LoVo (cell line): ENCODE results near the gene PPP3CA.
A peak's percentile ranks its signal among the peaks of the same experiment; 100 is the strongest.

Source experiments
- DNase-seq: peaks from one replicate; pipeline ENCODE4 v3.0.0-alpha.2; 2016; ENCODE audit warnings: low spot score

PPP3CA gene

DNA sequence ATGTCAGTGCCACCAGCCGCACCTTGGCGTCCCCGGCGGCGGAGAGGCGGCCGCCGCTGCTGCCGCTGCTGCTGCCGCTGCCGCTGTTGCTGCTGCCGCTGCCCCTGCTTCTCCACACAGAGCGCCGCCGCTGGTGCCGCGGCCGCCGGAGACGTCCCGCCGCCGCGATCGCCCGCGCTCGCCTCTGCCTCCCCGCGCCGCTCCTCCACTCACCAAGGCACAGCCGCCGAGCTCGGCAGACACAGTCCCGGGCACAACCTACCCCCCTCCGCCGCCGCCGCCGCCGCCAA, at the start of gene PPP3CA:
TSS of gene PPP3CA (minus strand) at position 260 of the 290 bp plus-strand sequence.
- DNase-seq: no peak

DNA sequence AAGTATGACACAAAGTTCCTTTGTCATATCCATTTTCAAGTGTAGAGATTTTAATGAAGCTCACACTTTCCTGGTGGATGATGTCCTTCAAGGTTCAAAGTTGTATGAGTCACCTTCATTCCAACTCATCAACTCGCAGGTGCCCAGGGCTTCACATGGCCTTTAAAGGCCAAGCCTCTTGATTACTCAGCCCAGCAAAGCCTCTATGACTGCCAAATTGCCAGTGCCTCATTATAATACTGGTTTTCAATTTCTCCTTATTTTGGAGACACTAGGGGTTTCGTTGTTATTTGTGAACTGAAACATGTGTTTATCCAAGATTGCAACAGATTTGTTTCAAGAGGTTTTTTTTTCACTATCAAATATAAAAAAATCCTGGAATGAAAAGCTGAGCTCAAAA, 45.9 kb upstream of the PPP3CA start:
- DNase-seq: peak; percentile 70

DNA sequence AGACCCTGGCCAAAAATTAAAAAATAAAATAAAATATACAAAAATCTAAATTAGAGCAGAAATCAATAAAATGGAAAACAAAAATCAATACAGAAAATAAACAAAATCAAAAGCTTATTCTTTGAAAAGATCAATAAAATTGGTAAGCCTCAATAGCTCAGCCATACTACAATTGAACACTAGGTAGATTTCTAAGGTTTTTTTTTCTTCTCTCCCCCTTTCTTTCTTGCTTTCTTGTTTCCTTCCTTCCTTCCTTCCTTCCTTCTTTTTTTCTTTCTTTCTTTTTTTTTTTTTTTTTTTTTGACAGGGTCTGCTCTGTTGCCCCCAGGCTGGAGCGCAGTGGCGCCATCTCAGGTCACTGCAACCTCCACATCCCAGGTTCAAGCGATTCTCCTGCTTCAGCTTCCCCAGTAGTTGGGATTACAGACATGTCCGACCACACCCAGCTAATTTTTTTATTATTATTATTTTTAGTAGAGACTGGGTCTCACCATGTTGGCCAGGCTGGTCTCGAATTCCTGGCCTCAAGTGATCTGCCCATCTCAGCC, 23.4 kb upstream of the PPP3CA start:
- no peak for DNase-seq

DNA sequence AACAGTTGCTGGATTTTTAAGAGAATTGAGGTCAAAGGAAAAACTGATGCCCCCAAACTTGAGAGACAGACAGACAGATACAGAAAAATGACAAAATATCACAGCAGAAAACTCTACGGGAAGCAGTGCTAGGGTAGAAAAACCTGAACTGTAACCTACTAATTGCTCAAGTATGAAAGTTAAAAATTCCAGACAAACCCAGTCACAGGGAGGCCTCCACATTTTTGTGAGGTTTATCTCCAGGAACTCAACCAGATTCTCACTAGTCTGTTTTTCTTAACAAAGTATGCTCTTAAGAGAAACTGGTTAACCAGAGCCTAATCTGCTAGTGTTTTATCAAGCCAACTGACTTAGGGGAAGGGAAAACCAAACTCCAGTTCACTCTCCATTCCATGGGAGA, 19.9 kb upstream of the PPP3CA start:
- DNase-seq: no peak

DNA sequence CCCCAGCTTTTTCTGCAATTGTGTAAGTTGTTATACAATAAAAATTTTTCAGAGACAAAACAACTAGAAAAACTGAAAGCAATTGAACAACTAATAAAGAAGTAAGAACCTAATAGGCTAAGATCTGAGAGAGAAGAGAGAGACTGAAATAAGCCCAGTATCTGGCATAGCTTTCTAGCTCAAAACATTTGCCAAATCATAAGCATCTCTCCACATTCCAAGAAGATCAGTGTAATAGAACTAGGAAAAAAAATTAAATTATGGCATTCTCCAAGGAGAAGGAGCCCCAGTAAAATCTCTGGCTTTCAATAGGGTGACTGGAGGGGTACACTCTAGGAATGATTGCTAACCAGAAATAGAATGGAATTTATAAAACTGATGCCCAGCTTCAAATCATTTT, 19.0 kb upstream of the PPP3CA start:
- no peak for DNase-seq

DNA sequence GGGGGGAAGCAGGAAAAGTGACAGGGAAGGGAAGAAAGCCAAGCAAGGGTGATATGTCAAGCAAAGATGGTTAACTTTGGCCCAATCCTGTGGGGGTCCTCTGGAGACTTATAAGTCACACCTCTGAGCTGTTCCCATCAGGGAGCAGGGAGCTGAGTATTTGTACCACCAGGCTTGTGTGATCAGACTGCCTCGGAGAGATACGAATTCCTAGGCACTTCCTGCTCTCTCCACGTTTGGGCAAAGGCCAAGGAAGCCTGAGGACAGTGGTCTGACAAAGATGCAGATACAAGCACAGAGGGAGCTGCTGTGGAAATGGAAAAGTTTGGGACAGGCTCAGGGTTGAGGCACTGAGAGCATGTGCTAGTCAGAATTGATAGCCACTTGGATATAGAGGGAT, 10.4 kb upstream of the PPP3CA start:
- no peak for DNase-seq

DNA sequence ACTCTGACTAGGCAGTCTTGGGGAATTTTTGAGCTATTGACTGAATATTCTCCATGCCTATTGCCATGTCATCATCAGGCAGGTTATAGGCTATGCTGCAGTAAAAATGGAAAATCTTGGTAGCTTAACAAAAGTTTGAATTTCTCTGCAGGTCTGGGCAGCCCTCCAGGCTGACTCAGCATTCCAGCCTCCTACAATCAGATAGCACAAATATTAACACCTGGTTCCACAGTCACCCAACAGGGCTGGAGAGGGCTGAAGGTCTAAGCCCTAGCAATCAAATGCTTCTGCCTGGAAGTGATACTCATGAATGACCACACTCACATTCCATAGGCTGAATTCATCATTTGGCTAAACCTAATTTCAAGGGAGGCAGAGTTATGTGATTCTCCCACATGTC, 9.6 kb upstream of the PPP3CA start:
- DNase-seq: peak; percentile 64

DNA sequence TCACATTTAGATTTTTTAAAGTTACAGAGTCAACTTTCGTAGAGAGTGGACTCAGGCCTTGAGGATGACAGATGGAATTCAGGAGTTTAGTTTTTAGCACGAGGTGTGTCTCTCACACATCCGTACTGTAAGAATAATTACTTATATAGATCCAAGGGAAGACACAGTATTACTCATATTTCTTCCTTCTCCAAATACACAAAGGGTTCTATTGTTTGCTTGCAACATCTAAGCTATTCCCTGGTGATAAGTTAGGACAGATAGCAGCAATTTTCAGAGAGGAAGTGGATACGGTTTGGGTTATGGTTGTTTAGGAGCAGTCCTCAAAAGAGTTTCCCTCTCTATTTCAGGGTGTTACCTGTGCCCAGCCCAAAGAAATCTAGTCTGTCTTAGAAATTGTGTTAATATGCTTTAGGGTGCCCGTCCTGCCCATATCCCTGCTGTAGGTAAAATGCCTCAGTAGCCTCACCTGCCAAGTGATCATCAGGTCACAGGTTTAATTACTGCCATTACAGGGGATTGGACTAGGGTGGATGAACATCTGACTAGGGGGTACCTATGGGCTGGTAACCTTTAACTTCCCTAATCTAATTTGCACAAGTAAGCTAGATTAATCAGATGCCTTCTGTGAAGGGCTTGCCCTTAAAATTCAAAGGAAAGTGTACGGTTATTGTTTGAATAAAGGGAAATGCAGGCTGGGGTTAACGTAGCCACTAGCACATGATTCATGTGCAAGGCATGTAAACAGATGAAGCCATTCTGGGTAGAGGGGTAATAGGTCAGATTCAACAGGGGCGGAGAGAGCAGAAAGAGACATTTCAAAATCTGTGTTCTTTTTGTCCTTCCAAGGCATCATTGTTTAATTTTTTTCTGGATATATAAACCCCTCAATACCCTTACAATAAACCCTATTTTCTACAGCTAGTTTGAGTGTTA, 8.7 kb upstream of the PPP3CA start:
- peak; percentile 73 for DNase-seq

DNA sequence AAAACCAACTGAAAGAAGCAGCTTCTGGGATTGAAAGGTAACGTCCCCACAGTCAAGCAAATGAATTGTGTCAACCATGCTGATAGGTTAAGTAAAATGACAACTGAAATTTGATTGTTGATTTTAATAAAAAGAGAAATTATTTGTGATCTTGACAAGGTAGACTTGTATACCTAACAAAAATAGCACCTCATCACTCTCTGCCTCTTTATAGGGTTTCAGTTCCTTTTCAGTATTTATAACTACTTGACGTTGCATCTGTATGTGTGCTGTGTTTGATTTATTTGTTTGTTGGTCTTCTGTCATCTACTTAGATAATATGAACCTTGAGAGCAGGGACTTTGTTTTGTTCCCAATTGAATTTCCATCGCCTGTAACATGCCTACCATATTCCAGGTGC, 7.9 kb upstream of the PPP3CA start:
- no peak for DNase-seq

DNA sequence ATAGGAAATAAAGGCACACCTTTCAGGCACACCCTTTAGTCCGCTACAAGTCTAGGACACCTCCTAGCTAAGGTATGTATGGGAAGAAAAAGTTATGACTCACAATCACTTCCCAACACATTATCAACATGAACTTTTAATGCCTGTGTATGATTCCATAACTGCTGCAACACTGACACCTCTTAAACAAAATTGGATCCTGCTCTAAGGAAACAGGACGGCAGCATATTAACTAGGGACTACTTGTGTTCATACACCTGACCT, 2.4 kb upstream of the PPP3CA start:
- DNase-seq: no peak

DNA sequence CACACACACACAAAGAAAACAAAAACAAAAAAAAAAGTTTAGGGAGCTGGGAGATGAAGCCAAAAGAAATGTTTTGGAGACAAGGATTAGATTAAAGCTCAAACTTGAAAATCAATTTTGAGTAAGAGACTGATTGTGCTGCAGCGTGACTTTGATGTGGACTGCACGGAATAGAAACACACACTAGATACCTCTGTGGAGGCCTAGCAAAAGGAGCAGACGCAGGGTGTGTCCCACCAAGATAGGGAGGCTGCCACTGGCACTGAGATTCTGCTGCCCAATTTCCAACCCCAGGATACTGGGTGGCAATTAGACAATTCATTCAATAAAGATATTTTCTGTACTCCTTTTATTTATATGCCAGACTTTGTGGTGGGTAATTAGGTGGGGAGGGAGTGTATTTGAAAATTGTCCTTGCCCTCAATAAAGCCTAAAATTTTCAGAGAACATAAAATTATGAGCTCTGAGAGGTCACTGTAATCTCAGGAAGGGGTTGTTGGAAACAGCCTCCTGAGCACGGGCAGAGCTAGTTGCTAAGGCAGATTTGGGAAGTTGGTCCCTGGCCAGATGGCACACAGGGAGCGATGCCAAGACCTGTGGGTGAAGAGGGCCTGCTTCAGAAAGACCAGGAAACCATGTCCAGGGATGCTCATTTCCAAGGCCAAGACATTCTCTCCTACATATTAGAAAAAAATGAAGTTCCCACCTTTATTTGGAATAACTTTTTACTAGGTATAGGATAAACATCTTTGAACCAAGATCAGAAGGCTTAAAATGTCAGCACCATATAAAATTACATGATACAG, 1.9 kb upstream of the PPP3CA start:
- DNase-seq: peak; percentile 84

DNA sequence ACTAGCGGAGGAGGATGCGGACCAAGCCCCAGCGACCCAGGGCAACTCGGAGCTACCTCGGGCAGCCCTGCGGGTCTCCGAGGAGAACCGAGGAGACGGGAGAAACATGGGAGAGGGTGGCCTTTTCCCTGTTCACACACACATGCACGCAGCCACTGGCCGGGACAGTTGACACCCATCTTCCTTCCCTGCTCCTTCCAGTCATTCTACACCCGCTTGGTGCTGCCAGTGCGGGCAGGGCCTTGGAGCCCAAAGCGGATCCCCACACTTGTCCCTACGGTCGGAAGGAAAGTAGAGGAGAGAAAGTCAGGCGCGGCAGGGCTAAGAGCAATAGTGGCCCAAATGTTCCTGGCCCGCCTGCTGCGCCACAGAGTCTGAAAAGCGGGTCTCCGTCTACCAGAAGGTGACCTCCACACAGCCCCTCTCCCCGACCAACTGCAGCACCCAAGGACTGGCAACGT, 1.1 kb upstream of the PPP3CA start:
- peak; percentile 26 for DNase-seq

DNA sequence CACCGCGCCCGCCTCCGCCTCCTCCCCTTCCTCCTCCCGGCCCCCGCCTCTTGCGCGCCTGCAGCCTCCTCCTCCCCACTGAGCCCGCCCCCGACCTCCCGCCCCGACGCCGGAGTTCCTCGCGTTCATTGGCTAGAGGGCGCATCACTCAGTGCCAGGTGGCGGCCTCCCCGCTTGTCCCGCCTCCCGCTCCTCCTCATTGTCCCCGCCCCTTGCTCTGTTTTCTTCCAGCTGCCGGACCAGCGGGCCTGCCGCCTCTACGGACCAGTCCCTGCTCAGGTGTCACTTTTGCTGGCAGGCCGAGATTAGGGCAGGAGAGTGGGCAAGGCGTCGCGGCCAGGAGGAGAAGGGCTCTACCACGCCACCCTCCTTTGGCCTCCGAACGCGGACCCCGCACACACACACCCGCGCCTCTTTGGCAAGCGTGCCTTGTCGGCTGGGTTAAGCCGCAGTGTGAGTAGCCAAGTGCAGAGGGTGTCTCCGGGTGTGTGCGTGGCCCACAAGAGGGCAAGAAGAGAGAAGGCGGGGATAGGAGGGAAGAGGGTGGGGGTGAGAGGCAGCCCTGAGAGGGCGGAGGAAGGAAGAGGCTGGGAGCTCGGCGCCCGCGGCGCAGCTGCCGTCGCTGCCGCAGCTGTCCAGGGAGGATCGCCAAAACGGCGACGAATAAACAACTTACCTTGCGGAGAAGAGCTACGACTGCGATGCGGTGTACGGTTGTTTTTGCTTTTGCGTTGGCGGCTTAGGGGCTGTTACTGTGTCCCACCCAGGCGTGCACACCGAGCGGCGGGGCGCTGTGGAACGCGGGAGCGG, 436 bp upstream of the PPP3CA start:
- peak; percentile 97 for DNase-seq

DNA sequence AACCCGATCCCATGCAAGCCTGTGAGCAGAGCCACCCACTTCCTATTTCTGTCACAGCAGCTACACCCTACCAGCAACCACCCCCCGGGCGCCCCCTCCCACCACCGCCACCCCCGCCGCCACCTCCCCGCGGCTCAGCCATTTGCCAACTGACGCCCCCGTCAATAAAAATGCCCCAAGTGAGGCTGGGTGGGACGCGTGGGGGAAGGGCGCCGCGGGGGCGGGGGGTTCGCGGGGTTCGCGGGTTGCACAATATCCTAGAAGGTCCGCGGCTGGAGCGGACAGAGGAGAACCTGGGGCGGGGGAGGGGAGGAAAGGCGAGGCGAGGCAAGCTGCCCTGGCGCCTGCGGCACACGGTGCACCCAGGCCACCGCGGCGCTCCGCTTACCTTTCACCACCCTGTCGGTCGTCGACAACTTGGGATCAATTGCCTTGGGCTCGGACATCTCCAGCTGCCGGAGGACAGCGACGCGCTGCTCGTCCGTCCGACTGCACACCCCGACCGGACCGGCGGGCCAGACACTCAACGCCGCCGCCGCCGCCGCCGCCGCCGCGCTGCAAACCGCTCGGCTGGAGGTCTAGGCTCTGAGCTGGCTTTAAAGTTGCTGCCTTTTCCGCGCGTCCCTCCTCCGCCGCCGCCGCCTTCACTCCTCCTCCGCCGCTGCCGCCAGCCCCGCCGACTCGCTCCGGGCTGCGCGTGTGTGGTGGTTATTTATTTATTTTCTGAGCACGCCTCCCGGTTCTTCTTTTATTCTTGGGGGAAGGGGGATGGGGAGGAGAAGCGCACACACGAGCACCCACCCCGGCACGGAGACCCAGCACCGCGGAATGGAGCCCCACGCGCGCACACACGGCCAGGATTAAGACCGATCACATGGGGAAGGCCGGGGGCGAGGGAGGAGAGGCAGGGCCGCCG, 717 bp downstream of the PPP3CA start:
- DNase-seq: peak; percentile 43

DNA sequence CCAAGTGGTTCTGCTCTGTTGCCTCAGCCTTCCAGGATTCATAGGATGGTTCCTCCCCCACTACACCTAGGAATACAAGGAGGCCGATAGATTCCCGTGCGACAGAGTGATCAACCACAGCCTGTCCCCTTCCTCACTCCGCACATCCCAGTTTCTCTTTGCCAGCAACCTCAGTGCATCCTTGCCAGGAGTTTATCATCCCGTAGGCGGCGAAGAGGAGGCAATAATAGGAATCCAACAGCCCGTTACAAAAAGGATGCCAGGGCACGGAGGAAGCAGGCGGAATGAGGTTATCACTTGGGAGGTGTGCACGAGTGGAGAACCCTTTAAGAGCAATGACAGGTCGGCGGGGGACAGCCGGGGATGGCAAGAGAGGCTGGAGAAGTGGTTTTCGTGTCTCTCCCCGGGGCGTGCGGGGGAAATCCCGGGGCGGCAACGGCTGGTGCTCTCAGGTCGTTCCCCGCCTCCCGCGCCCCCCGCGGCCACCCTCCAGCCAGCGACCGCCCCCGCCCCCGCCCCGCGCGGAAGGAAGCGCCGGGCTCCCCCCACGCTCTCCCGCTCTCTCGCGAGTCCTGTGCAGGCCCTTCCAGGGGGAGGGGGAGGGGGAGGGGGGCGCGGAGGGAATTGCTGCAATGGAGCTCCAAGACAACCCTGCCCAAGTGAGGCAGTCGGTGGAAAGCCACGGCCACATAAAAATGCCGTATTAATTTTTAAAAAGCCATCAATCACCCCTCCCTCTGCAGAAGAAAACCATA, 1.6 kb downstream of the PPP3CA start:
- no peak for DNase-seq

DNA sequence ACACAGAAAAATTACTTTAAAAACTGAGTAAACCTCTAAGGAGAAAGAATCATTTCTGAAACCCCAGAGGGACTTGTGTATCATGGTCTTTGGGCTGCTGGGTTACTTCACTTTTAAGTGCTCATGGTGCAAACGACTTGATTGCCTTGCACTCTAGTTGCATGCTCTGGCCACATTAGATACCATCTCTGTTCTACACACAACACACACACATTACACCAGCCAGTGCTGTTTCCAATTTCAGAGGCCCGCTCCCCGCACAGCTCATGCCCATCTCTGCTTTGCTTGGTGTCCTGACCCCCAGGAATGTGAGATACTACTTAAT, 2.1 kb downstream of the PPP3CA start:
- no peak for DNase-seq

DNA sequence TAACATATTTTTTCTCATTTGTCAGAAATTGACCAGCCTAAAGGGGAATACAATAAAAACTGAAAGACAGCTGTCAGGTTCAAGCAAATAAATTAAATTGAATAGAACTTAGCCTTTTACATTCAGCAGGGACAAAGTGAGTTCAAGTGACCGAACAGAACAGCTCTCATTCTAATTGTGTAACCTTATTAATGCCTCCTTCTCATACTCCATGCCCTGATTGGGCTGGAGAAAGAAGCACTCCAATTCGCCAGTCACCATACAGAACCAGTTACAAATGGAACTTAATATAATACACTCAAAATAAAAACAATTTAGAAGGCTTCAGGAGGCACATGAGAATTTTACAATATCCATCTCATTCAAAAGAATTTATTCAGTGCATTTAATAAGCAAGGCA, 8.0 kb downstream of the PPP3CA start:
- no peak for DNase-seq

DNA sequence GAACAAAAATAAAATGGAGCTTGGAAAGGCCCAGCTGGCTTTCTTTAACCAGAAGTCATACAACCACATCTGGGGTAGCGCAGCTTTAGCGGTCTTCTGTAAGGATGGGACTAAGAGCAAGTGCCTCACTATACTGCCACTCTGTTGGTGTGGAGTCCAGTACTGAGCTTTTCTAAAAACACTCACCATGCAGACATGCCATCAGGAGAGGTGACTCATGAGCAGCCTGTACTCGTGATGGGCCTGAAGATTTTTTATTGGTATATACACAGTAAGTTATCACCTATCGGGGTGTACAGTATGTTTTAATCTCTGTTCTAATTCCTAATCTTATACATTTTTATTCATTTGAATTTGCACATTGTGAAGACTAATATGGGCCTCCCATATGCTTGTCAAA, 9.6 kb downstream of the PPP3CA start:
- DNase-seq: no peak

DNA sequence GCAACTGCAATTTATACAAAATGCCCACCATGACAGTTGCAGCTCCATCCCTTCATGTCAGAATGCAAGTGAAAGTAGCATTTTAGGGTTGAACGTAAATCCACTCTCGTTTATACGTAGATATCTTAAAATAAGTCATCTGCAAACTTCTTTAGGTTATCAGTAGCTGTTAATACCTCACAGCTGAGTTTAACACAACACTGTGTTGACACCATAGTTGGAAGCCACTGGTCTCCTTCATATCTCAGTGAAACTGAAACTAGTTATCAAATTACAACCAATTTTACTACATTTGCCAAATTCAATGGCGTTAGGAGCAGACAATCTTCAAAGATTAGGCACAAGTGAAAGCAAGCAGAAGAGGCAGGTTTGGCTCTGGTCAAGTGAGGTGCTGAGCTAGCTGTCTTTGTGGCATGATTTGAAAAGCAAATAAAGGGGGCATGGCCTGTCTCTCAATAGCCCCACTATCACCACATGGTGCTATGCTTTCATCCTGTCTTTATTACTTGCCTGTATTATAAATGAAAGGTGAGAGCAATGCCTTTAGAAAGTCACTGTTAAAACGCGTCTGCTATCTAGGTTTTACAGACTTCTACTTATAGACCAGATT, 12.3 kb downstream of the PPP3CA start:
- DNase-seq: no peak

DNA sequence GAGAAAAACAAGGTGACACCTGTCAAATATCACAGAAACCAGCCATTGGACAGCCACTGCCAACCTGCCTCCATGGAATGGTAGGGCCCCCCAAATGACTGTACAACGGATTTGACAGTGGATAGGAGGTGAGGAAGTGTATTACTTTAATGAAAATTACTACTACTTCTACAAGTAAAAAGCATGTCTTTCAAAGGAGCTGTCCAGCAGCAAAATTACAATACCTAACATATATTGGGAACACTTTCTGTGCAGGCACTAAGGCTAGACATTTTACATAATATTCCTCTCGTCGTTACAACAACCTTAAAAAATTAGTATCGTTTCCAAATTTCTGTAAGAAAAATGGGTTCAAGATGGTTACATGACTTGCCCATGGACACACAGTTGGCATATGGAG, 14.9 kb downstream of the PPP3CA start:
- no peak for DNase-seq
